HEK293T (cell line): Measurements from ENCODE around the gene TRAM2.

ENCODE experiments used
- ARNT ChIP-seq: fragments of 450-650 bp; IDR thresholded peaks from 2 replicates; pipeline ENCODE4 v1.6.1; 2017; ENCODE audit warnings: mild to moderate bottlenecking
- CTBP1 ChIP-seq: fragments of 450-650 bp; IDR thresholded peaks from 2 replicates; pipeline ENCODE4 v1.6.1; 2016; ENCODE audit warnings: borderline replicate concordance
- FOXA1 ChIP-seq: fragments of 450-650 bp; IDR thresholded peaks from 2 replicates; pipeline ENCODE4 v1.6.1; 2016; ENCODE audit warnings: mild to moderate bottlenecking
- FOXK2 ChIP-seq: fragments of 450-650 bp; IDR thresholded peaks from 2 replicates; pipeline ENCODE4 v1.6.1; 2016; ENCODE audit warnings: mild to moderate bottlenecking
- FOXM1 ChIP-seq: fragments of 450-650 bp; IDR thresholded peaks from 2 replicates; pipeline ENCODE4 v1.6.1; 2017; ENCODE audit warnings: mild to moderate bottlenecking, borderline replicate concordance
- HDGF ChIP-seq: fragments of 450-650 bp; IDR thresholded peaks from 2 replicates; pipeline ENCODE4 v1.6.1; 2017; ENCODE audit warnings: antibody characterized with exemption, borderline replicate concordance
- NFRKB ChIP-seq: fragments of 450-650 bp; IDR thresholded peaks from 2 replicates; pipeline ENCODE4 v1.6.1; 2016; ENCODE audit warnings: mild to moderate bottlenecking, moderate library complexity
- SP1 ChIP-seq: fragments of 450-650 bp; IDR thresholded peaks from 2 replicates; pipeline ENCODE4 v1.6.1; 2017
- SUZ12 ChIP-seq: fragments of 450-650 bp; IDR thresholded peaks from 2 replicates; pipeline ENCODE4 v1.6.1; 2016; ENCODE audit warnings: mild to moderate bottlenecking
- TARDBP ChIP-seq: fragments of 450-650 bp; IDR thresholded peaks from 2 replicates; pipeline ENCODE4 v1.6.1; 2016
- ZNF384 ChIP-seq: fragments of 450-650 bp; IDR thresholded peaks from 2 replicates; pipeline ENCODE4 v1.6.1; 2016

DNA sequence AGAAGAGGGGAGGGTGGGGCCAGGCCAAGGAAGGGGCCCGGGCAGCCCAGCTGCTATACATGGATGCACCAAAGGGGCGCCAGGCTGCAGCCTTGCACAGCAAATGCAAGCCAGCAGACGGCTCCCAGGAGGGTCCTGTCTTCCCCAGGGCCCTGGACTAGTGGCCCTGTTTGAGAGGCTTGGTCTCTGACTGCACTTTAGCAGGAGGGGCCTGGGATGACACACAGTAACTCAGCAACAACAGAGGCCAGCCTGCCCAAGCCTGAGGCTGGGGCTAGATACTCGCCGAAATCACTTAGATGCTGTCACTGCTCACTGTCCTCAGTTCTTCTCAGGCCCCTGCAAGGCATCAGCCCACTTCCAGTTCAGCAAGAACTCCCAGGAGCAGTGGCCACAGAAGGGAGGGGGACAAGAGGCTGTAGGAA is 73.5 kb downstream of the TRAM2 start:
- TF ChIP-seq SUZ12: no peak
- no peak for TF ChIP-seq ZNF384
- no peak for TF ChIP-seq TARDBP
- TF ChIP-seq CTBP1: no peak
- no peak for TF ChIP-seq FOXM1
- no peak for TF ChIP-seq NFRKB
- TF ChIP-seq HDGF: no peak
- TF ChIP-seq SP1: no peak
- TF ChIP-seq FOXK2: no peak
- no peak for TF ChIP-seq ARNT
- no peak for TF ChIP-seq FOXA1
